ENCODE measurements around the gene RAI1.
A peak's percentile ranks its signal among the peaks of the same experiment; 100 is the strongest.

Gene RAI1

GRCh38 chr17:17780922-17781590, 99.8 kb downstream of the RAI1 start (continued):
- TF ChIP-seq ZNF777 (tag by site-specific recombination; IDR thresholded peaks at IDR 0.05; ENCODE audit: borderline replicate concordance) (no peak), ZFP3 (tag by site-specific recombination; IDR thresholded peaks at IDR 0.05; ENCODE audit: low read depth) (no peak), ZBTB48 (tag by site-specific recombination; IDR thresholded peaks at IDR 0.05) (no peak), SP7 (tag by site-specific recombination; IDR thresholded peaks at IDR 0.05) (peak; percentile 56; the same call in 1 of the 2 replicates), ZFP69B (tag by site-specific recombination; IDR thresholded peaks at IDR 0.05) (no peak), ZBTB8A (tag by site-specific recombination; IDR thresholded peaks at IDR 0.05) (peak; percentile 76), ZIC2 (tag by site-specific recombination; IDR thresholded peaks at IDR 0.05) (peak; percentile 89), ZNF324 (tag by site-specific recombination; IDR thresholded peaks at IDR 0.05) (no peak), ZBTB1 (tag by site-specific recombination; IDR thresholded peaks at IDR 0.05) (no peak), GLIS1 (tag by site-specific recombination; IDR thresholded peaks at IDR 0.05) (peak; percentile 96), ZBTB17 (tag by site-specific recombination; IDR thresholded peaks at IDR 0.05) (peak; percentile 95), KLF7 (tag by site-specific recombination; IDR thresholded peaks at IDR 0.05; ENCODE audit: borderline replicate concordance) (no peak), ZNF558 (tag by site-specific recombination; IDR thresholded peaks at IDR 0.05) (no peak), ZNF248 (tag by site-specific recombination; IDR thresholded peaks at IDR 0.05) (no peak), ZNF423 (tag by site-specific recombination; IDR thresholded peaks at IDR 0.05) (peak; percentile 91), ZSCAN5A (tag by site-specific recombination; IDR thresholded peaks at IDR 0.05) (no peak), ZSCAN4 (tag by site-specific recombination; IDR thresholded peaks at IDR 0.05) (no peak), ZNF335 (tag by site-specific recombination; conservative IDR thresholded peaks at IDR 0.05) (no peak), KLF1 (tag by site-specific recombination; IDR thresholded peaks at IDR 0.05) (no peak), ZNF114 (tag by site-specific recombination; IDR thresholded peaks at IDR 0.05) (no peak), FEZF1 (tag by site-specific recombination; IDR thresholded peaks at IDR 0.05) (peak; percentile 95), ZNF341 (tag by site-specific recombination; IDR thresholded peaks at IDR 0.05; ENCODE audit: low read depth) (peak; percentile 86), SP2 (tag by site-specific recombination; IDR thresholded peaks at IDR 0.05) (peak; percentile 86), ZNF707 (tag by site-specific recombination; IDR thresholded peaks at IDR 0.05) (no peak), ZSCAN16 (tag by site-specific recombination; IDR thresholded peaks at IDR 0.05) (no peak), ZEB2 (tag by site-specific recombination; IDR thresholded peaks at IDR 0.05) (0 out of 2 replicates have a peak, but pooled peaks have one; percentile 14), ZNF585B (tag by site-specific recombination; IDR thresholded peaks at IDR 0.05) (no peak), ZNF629 (tag by site-specific recombination; IDR thresholded peaks at IDR 0.05) (no peak)
- TF ChIP-seq, protein P1, sequence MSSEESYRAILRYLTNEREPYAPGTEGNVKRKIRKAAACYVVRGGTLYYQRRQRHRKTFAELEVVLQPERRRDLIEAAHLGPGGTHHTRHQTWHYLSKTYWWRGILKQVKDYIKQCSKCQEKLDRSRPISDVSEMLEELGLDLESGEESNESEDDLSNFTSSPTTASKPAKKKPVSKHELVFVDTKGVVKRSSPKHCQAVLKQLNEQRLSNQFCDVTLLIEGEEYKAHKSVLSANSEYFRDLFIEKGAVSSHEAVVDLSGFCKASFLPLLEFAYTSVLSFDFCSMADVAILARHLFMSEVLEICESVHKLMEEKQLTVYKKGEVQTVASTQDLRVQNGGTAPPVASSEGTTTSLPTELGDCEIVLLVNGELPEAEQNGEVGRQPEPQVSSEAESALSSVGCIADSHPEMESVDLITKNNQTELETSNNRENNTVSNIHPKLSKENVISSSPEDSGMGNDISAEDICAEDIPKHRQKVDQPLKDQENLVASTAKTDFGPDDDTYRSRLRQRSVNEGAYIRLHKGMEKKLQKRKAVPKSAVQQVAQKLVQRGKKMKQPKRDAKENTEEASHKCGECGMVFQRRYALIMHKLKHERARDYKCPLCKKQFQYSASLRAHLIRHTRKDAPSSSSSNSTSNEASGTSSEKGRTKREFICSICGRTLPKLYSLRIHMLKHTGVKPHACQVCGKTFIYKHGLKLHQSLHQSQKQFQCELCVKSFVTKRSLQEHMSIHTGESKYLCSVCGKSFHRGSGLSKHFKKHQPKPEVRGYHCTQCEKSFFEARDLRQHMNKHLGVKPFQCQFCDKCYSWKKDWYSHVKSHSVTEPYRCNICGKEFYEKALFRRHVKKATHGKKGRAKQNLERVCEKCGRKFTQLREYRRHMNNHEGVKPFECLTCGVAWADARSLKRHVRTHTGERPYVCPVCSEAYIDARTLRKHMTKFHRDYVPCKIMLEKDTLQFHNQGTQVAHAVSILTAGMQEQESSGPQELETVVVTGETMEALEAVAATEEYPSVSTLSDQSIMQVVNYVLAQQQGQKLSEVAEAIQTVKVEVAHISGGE (tag by site-specific recombination; conservative IDR thresholded peaks at IDR 0.05; ENCODE audit: low read depth), result no peak; the same call in 1 of the 2 replicates
- TF ChIP-seq, protein P2, sequence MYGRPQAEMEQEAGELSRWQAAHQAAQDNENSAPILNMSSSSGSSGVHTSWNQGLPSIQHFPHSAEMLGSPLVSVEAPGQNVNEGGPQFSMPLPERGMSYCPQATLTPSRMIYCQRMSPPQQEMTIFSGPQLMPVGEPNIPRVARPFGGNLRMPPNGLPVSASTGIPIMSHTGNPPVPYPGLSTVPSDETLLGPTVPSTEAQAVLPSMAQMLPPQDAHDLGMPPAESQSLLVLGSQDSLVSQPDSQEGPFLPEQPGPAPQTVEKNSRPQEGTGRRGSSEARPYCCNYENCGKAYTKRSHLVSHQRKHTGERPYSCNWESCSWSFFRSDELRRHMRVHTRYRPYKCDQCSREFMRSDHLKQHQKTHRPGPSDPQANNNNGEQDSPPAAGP (tag by site-specific recombination; IDR thresholded peaks at IDR 0.05), result no peak
- TF ChIP-seq, protein P3, sequence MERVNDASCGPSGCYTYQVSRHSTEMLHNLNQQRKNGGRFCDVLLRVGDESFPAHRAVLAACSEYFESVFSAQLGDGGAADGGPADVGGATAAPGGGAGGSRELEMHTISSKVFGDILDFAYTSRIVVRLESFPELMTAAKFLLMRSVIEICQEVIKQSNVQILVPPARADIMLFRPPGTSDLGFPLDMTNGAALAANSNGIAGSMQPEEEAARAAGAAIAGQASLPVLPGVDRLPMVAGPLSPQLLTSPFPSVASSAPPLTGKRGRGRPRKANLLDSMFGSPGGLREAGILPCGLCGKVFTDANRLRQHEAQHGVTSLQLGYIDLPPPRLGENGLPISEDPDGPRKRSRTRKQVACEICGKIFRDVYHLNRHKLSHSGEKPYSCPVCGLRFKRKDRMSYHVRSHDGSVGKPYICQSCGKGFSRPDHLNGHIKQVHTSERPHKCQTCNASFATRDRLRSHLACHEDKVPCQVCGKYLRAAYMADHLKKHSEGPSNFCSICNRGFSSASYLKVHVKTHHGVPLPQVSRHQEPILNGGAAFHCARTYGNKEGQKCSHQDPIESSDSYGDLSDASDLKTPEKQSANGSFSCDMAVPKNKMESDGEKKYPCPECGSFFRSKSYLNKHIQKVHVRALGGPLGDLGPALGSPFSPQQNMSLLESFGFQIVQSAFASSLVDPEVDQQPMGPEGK (tag by site-specific recombination; IDR thresholded peaks at IDR 0.05), result peak; percentile 71
- TF ChIP-seq, protein P4, sequence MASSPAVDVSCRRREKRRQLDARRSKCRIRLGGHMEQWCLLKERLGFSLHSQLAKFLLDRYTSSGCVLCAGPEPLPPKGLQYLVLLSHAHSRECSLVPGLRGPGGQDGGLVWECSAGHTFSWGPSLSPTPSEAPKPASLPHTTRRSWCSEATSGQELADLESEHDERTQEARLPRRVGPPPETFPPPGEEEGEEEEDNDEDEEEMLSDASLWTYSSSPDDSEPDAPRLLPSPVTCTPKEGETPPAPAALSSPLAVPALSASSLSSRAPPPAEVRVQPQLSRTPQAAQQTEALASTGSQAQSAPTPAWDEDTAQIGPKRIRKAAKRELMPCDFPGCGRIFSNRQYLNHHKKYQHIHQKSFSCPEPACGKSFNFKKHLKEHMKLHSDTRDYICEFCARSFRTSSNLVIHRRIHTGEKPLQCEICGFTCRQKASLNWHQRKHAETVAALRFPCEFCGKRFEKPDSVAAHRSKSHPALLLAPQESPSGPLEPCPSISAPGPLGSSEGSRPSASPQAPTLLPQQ (tag by site-specific recombination; IDR thresholded peaks at IDR 0.05), result no peak

Data from HEK293 (cell line).